NB4 (cell line): ENCODE data around the gene MTRR.

Experiments
- DNase-seq: peaks from one replicate; pipeline ENCODE4 v3.0.0; 2010; ENCODE audit warnings: low read depth
- H3K4me3 ChIP-seq: one replicate; pipeline ENCODE4 v1.5.1; 2011; ENCODE audit warnings: mild to moderate bottlenecking, low read depth, low read length, moderate library complexity
- CTCF ChIP-seq: IDR thresholded peaks from one replicate; pipeline ENCODE4 v1.5.1; 2012; ENCODE audit warnings: low read depth, low read length
- MAX ChIP-seq: IDR thresholded peaks from 2 replicates; pipeline ENCODE4 v1.6.1; 2011; ENCODE audit warnings: low read depth, low read length
- MYC ChIP-seq: IDR thresholded peaks from 2 replicates; pipeline ENCODE4 v1.6.1; 2011; ENCODE audit warnings: low read depth, low read length
- POLR2A ChIP-seq: IDR thresholded peaks from 2 replicates; pipeline ENCODE4 v1.6.1; 2011; ENCODE audit warnings: mild to moderate bottlenecking; ENCODE audit not compliant: insufficient read length; ENCODE audit errors: extremely low read depth

Gene MTRR

GRCh38 chr5:7871653-7872052, 2.7 kb downstream of the MTRR start:
- H3K4me3 ChIP-seq = peak overlapping the region; percentile 19
- DNase-seq = no peak

DNA sequence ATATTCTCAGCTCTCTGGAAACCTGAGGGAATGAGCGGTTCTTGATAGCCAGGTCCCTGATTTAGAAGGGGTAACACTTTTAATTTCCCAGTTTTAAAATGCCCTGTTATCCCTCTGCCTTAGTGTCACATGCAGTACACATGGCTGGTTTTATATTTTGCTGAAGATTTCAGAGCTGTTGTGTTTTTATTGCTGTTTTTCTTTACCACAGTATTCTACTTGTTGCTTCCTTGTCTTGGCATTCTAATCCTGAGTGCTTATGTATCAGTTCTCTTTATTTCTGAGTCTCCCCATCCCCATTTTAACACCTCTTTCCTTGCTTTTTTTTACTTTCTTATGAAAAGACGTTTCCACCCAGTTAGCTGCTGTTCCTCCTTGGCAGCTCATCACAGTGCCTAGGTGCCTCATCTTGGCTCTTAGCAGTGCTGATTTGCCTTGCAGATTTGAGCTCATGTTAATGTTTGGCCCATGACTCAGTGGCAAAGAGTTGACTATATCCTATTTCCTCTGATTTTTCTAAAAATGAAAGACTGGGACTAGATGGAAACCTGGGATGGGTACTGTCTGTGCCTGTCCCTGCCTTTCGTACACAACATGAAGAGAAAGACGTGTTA, 3.7 kb downstream of the MTRR start:
- no peak for TF ChIP-seq MAX
- no peak for TF ChIP-seq POLR2A
- TF ChIP-seq CTCF = no peak
- no peak for TF ChIP-seq MYC
- no peak overlapping the region for H3K4me3 ChIP-seq
- no peak for DNase-seq

More at GRCh38 chr5:7871653-7872052, 2.7 kb downstream of the MTRR start:
- TF ChIP-seq CTCF (no peak), MAX (no peak), MYC (no peak), POLR2A (no peak)

DNA sequence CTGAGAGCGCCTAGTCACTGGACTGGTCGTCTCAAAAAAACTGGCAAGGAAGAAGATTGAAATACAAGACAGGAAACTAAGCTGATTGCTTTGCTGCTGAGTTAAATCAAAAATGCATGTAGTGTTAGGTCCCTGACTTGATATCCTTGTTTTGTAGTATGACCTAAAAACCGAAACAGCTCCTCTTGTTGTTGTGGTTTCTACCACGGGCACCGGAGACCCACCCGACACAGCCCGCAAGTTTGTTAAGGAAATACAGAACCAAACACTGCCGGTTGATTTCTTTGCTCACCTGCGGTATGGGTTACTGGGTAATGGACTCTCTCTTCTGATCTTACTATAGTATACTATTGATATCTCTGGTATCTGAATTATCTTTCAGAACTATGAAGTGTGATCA, 4.3 kb downstream of the MTRR start:
- TF ChIP-seq MAX (no peak), MYC (no peak), CTCF (no peak), POLR2A (no peak)
- H3K4me3 ChIP-seq = no peak overlapping the region
- DNase-seq = no peak

DNA sequence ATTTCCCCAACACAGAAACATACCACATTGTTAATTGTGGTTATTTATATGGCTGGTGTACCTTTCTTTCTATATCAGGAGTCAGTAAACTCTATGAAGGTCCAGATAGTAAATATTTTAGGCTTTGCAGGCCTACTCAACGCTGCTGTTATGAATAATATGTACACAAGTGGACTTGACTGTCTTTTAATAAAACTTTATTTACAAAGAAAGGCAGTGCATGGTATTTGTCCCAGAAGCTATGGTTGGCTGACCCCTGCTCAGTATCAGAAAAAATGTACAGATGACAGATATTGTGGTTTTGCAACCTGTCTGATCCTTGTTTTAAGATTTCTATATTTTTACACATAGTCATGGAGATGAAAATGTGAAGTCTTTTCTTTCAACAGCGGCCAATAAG, 5.7 kb downstream of the MTRR start:
- H3K4me3 ChIP-seq = no peak overlapping the region
- no peak for DNase-seq
- no peak for TF ChIP-seq MAX
- TF ChIP-seq MYC = no peak

GRCh38 chr5:7875151-7875550, 6.2 kb downstream of the MTRR start:
- TF ChIP-seq MYC = no peak
- TF ChIP-seq POLR2A = no peak
- TF ChIP-seq MAX = no peak
- no peak for TF ChIP-seq CTCF
- no peak for DNase-seq
- no peak overlapping the region for H3K4me3 ChIP-seq

- no peak overlapping the region for H3K4me3 ChIP-seq
- peak; percentile 55 for DNase-seq
- TF ChIP-seq CTCF (no peak), POLR2A (no peak), MYC (no peak), MAX (no peak)
Observed at GRCh38 chr5:7876867-7877266, 7.9 kb downstream of the MTRR start.
